PFSK-1 (cell line): Measurements from ENCODE around the gene TTYH1.

Source experiments
- FOXP2 ChIP-seq: optimal IDR thresholded peaks from 2 replicates; pipeline ENCODE3; 2011; ENCODE audit warnings: borderline replicate concordance, control low read depth, inconsistent platforms; ENCODE audit not compliant: insufficient read depth; ENCODE audit errors: extremely low read length, extremely low read depth
- POLR2AphosphoS5 ChIP-seq: IDR thresholded peaks from 2 replicates; pipeline ENCODE4 v1.6.1; 2012; ENCODE audit warnings: low read depth, mild to moderate bottlenecking, control low read depth, low read length, moderate library complexity
- SIN3A ChIP-seq: IDR thresholded peaks from 2 replicates; pipeline ENCODE4 v1.6.1; 2012; ENCODE audit warnings: mild to moderate bottlenecking, low read length, moderate library complexity, borderline replicate concordance; ENCODE audit not compliant: insufficient read depth
- TAF1 ChIP-seq: IDR thresholded peaks from 2 replicates; pipeline ENCODE4 v1.6.1; 2012; ENCODE audit warnings: low read length, control low read depth, borderline replicate concordance; ENCODE audit not compliant: insufficient read depth
- TF ChIP-seq, protein P1 (sequence below), 2 experiments: IDR thresholded peaks; 2 replicates each; pipeline versions ENCODE4 v1.6.1 to v1.8.0; 2011 to 2012; ENCODE audit warnings: low read depth in 2 of 2, low read length in 2 of 2, control low read depth in 1 of 2, inconsistent platforms in 1 of 2, mild to moderate bottlenecking in 1 of 2, moderate library complexity in 1 of 2; ENCODE audit not compliant: insufficient read depth in 1 of 2

DNA sequence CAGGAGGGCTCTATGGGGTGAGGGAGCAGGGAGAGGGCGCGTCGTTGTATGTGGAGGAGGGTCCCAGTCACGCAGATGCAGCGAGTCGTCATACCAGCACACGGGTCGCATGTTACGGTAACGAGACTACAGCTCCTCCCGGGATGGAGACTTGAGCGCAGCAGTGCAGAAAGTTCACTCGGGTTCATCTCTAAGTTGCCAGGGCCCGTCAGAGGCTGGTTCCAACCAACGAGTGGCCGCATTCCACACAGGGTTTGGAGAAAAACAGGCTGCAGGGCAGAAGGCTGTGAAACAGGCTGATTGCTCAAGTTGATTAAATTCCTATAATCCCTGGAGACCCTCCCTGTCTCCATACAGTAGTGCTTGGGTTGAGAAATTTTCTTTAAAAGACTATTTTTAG is 21.9 kb upstream of the TTYH1 start:
- TF ChIP-seq, protein P1, sequence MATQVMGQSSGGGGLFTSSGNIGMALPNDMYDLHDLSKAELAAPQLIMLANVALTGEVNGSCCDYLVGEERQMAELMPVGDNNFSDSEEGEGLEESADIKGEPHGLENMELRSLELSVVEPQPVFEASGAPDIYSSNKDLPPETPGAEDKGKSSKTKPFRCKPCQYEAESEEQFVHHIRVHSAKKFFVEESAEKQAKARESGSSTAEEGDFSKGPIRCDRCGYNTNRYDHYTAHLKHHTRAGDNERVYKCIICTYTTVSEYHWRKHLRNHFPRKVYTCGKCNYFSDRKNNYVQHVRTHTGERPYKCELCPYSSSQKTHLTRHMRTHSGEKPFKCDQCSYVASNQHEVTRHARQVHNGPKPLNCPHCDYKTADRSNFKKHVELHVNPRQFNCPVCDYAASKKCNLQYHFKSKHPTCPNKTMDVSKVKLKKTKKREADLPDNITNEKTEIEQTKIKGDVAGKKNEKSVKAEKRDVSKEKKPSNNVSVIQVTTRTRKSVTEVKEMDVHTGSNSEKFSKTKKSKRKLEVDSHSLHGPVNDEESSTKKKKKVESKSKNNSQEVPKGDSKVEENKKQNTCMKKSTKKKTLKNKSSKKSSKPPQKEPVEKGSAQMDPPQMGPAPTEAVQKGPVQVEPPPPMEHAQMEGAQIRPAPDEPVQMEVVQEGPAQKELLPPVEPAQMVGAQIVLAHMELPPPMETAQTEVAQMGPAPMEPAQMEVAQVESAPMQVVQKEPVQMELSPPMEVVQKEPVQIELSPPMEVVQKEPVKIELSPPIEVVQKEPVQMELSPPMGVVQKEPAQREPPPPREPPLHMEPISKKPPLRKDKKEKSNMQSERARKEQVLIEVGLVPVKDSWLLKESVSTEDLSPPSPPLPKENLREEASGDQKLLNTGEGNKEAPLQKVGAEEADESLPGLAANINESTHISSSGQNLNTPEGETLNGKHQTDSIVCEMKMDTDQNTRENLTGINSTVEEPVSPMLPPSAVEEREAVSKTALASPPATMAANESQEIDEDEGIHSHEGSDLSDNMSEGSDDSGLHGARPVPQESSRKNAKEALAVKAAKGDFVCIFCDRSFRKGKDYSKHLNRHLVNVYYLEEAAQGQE (IDR thresholded peaks at IDR 0.05; ENCODE audit: insufficient read depth in 1 of 2, low read depth in 2 of 2, low read length in 2 of 2), result no peak
- TF ChIP-seq POLR2AphosphoS5 (no peak), SIN3A (no peak), TAF1 (no peak), FOXP2 (no peak)
